CD4-positive, alpha-beta memory T cell (primary cell): ENCODE data around the gene NBPF1. TPM values are rescaled to one million over a fixed set of nuclear protein-coding genes. Genes with fewer than 3 reads are reported as not detected.
"Not testable (repeated sequence)": the region's sequence is repeated elsewhere in the genome, so short reads cannot be mapped to it uniquely, and the experiment has no call there.

Experiments
- CTCF ChIA-PET: fragments of 350-600 bp; sonication (Branson Sonifier 250); formaldehyde crosslinking; loops from one replicate; lab custom pipeline; 2021; ENCODE audit warnings: inconsistent platforms; ENCODE audit not compliant: partially characterized antibody; lab: Charles Lee
- POLR2A ChIA-PET: fragments of 350-600 bp; sonication (Branson Sonifier 250); formaldehyde crosslinking; loops from one replicate; lab custom pipeline; 2021; ENCODE audit not compliant: partially characterized antibody; lab: Charles Lee
- DNase-seq, 5 donors: peaks; one replicate each; pipeline versions ENCODE4 v3.0.0 to v3.0.0-alpha.2; 2020 to 2022; ENCODE audit warnings: mixed read lengths in 1 of 5
- H3K27ac ChIP-seq: one replicate; pipeline ENCODE4 v1.7.0; 2013; ENCODE audit warnings: low read depth, low read length
- H3K27me3 ChIP-seq: 2 replicates; pipeline ENCODE4 v1.7.0; 2013; ENCODE audit warnings: mild to moderate bottlenecking, low read length, moderate library complexity; ENCODE audit not compliant: insufficient read depth
- H3K36me3 ChIP-seq: 2 replicates; pipeline ENCODE4 v1.7.0; 2013; ENCODE audit warnings: mild to moderate bottlenecking, low read length, moderate library complexity; ENCODE audit not compliant: insufficient read depth
- H3K4me1 ChIP-seq: 2 replicates; pipeline ENCODE4 v1.7.0; 2013; ENCODE audit warnings: mild to moderate bottlenecking, low read length, moderate library complexity; ENCODE audit not compliant: insufficient read depth
- H3K4me3 ChIP-seq, 2 donors: one replicate each; pipeline ENCODE4 v1.7.0; 2013; ENCODE audit warnings: low read length in 2 of 2, mild to moderate bottlenecking in 1 of 2
- H3K9me3 ChIP-seq, 2 donors: one replicate each; pipeline ENCODE4 v1.7.0; 2013; ENCODE audit warnings: low read length in 2 of 2, control low read depth in 1 of 2; ENCODE audit not compliant: control insufficient read depth in 1 of 2
- H3K27ac Mint-ChIP-seq, 7 donors: one replicate each; pipeline ENCODE4 v1.8.0; 2020 to 2021; ENCODE audit warnings: mixed read lengths in 7 of 7, mild to moderate bottlenecking in 6 of 7, inconsistent platforms in 3 of 7, moderate library complexity in 3 of 7
- H3K27me3 Mint-ChIP-seq, 2 donors: one replicate each; pipeline ENCODE4 v1.8.0; 2020 to 2021; ENCODE audit warnings: mixed read lengths in 2 of 2
- H3K36me3 Mint-ChIP-seq, 2 donors: one replicate each; pipeline ENCODE4 v1.8.0; 2020 to 2021; ENCODE audit warnings: mixed read lengths in 2 of 2, inconsistent platforms in 1 of 2, mild to moderate bottlenecking in 1 of 2
- H3K4me1 Mint-ChIP-seq, 4 donors: one replicate each; pipeline ENCODE4 v1.8.0; 2020 to 2021; ENCODE audit warnings: mixed read lengths in 4 of 4, mild to moderate bottlenecking in 1 of 4
- H3K4me3 Mint-ChIP-seq, 8 donors: one replicate each; pipeline ENCODE4 v1.8.0; 2020 to 2021; ENCODE audit warnings: mixed read lengths in 8 of 8, mild to moderate bottlenecking in 7 of 8, moderate library complexity in 6 of 8, inconsistent platforms in 3 of 8
- H3K9me3 Mint-ChIP-seq, 8 donors: one replicate each; pipeline ENCODE4 v1.8.0; 2020 to 2021; ENCODE audit warnings: mixed read lengths in 8 of 8, mild to moderate bottlenecking in 5 of 8, inconsistent platforms in 3 of 8, moderate library complexity in 1 of 8
- intact Hi-C: fragments of 100-400 bp; cut with micrococcal nuclease; formaldehyde crosslinking; loops from one replicate; pipeline ENCODE4 v1.15.1; 2023
- polyA plus RNA-seq, 2 donors: library from polyadenylated mRNA; unstranded; fragments of 300-500 nt; fragmentation: Illumina TruSeq; gene quantifications; one replicate each; pipeline ENCODE4 v1.2.3, GENCODE V29; 2021
- total RNA-seq, 2 experiments: library from RNA; stranded (reverse); gene quantifications; one replicate each; pipeline ENCODE4 v1.2.3, GENCODE V29; 2021

NBPF1 gene
- total and polyA plus RNA-seq, 4 experiments from 2014 or later = 4.1 to 17.0 (median 13.5) TPM

DNA sequence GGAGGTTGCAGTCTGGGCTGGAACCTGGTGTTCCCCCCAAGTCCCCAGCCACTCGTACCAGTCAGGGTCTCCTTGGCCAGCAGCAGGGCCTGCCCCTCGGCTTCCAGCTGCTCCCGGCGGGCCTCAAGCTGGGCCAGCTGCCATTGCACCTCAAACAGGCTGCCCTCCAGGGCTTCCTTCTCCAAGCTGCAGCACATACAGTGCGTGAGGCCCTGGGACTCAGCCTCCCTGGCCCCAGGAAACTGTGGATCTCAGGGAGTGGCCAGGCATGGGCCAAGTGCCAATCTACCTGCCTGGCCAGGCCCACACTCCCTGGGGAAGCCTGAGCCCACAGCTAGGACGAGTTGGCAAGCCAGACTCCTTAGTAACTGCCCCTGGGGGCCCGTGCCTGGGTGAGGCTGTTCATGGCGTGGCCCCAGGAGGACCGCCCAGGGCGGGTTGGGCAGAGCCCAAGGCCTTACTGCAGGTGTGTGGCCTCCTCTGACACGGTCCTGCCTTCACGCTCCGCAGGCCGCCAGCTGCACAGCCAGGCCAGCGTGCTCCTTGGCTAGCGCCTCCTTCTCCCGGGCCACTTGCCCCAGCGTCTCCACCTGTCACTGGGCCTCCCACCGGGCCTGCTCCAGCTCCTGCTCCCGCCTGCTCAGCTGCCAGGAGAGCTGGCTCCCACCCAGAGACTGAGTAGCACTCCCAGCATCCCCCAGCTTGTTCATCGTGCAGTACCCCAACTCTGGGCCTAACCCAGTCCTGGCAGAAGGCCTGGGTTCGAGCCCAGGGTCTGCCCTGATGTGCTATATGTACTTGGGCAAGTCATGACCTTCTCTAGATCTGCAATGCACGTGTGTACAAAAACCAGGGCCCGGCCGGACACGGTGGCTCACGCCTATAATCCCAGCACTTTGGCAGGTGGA lies 10.7 kb upstream of the NBPF1 start:
- H3K36me3 ChIP-seq = peaks cover 41% of the 10 kb centered on the region
- H3K27me3 Mint-ChIP-seq, intact Hi-C loops, H3K27me3 ChIP-seq, H3K9me3 ChIP-seq, H3K4me3 ChIP-seq, POLR2A ChIA-PET, DNase-seq, H3K27ac Mint-ChIP-seq, H3K27ac ChIP-seq, H3K4me1 ChIP-seq, H3K9me3 Mint-ChIP-seq, H3K4me1 Mint-ChIP-seq, H3K4me3 Mint-ChIP-seq: not testable (repeated sequence)
- CTCF ChIA-PET = interaction anchor here (1.1 to 2.1 kb wide), 4 partner anchors 8 to 337 kb away, joined by 3 to 7 read pairs (median 4); no protein-coding TSS in a partner anchor
- peaks cover 33 to 35% of the 10 kb centered on the region in 2 donors for H3K36me3 Mint-ChIP-seq

DNA sequence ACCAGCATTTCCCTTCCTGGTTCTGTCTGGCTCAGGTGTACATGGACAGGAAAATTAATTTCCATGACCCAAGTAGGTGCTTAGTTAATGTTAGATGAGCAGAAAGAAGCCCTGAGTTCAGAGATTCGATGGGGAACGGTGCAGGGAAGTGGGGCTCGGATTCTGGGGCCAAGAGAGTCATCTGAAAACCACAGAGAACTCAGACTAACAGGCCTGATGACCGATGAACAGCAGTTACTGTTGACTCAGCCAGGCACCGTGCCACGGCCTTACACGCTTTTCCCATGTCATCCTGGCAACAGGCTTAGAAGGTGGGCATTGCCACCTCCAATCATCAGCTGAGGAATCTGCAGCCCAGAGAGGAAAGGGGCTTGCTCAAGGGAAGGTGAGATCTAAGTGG lies 10.0 kb upstream of the NBPF1 start:
- H3K36me3 Mint-ChIP-seq = peaks cover 27 to 29% of the 10 kb centered on the region in 2 donors
- H3K4me3 Mint-ChIP-seq, H3K9me3 Mint-ChIP-seq, intact Hi-C loops, H3K27me3 ChIP-seq, H3K4me1 Mint-ChIP-seq, H3K4me1 ChIP-seq, POLR2A ChIA-PET, H3K27ac Mint-ChIP-seq, H3K4me3 ChIP-seq, H3K9me3 ChIP-seq, H3K27me3 Mint-ChIP-seq, DNase-seq, H3K27ac ChIP-seq: not testable (repeated sequence)
- CTCF ChIA-PET = interaction anchor here (0.7 to 1.9 kb wide), 3 partner anchors 8 to 338 kb away, joined by 3 to 4 read pairs (median 3); no protein-coding TSS in a partner anchor
- peaks cover 37% of the 10 kb centered on the region for H3K36me3 ChIP-seq

DNA sequence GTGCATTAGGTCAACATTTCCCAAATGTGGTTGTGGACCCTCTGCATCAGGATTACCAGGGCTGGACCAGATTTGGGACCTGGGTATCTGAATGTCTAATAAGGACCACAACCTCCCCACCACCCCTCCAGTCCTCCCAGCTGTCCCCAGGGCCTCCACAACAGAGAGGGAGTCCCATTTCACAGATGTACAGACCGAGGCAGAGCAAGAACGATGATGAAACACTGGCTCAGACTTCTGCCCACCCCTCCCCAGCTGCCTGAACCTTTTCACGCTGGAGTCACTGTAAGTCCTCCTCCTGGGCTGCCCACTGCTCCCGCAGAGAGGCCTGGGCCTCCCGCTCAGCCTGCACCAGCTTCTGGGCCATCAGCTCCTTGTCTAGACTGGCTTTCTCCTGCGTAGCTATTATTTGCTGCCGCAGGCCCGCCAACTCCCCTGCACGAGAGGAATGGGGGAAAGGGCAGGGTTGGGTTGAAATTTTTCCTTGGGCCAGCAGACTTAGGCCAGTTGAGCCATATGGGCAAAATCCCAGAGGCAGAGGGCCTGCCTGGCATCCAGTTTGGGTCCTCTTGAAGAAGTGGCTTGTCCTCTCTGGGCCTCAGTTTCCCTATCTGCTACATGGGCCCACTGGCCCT lies 8.4 kb upstream of the NBPF1 start:
- H3K36me3 ChIP-seq = peaks cover 39% of the 10 kb centered on the region
- not testable (repeated sequence) for H3K27me3 Mint-ChIP-seq, H3K4me1 ChIP-seq, H3K9me3 ChIP-seq, H3K9me3 Mint-ChIP-seq, H3K4me3 ChIP-seq, DNase-seq, H3K4me1 Mint-ChIP-seq, H3K4me3 Mint-ChIP-seq, H3K27ac ChIP-seq, H3K27me3 ChIP-seq, H3K27ac Mint-ChIP-seq
- peaks cover 18% of the 10 kb centered on the region in 2 donors for H3K36me3 Mint-ChIP-seq
- ChIA-PET CTCF (interaction anchor here (0.6 to 3.5 kb wide), 17 partner anchors 9 to 423 kb away, joined by 3 to 26 read pairs (median 5); no protein-coding TSS in a partner anchor), POLR2A (interaction anchor here (0.7 to 1.3 kb wide), 3 partner anchors 13 to 283 kb away, joined by 3 to 6 read pairs (median 4); partner anchors contain the start of gene NECAP2)
- intact Hi-C loops = loop anchor here (1.0 kb wide), 1 partner anchor 330 kb away; no protein-coding TSS in a partner anchor

DNA sequence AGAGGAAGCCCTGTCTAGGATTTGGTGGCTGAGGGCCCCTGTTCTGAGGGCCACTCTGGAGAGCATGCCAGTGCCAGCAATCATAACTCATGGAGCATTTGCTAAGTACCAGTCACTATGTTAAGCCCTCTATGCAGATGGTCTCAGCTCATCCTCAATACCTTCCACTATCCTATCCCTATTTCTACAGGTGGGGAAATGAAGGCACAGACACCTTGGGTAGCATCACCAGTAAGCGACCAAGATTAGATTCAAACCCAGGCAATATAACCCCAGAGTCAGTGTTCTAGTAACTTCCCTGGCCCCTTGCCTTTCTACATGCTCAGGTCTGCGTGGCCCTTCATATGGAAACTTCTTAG lies 7.9 kb upstream of the NBPF1 start:
- peaks cover 35% of the 10 kb centered on the region for H3K36me3 ChIP-seq
- intact Hi-C loops = loop anchor here (1.0 kb wide), 1 partner anchor 330 kb away; no protein-coding TSS in a partner anchor
- H3K27ac ChIP-seq = no peak overlapping the region
- DNase-seq = no peak
- POLR2A ChIA-PET = interaction anchor here (0.6 to 1.3 kb wide), 5 partner anchors 12 to 424 kb away, joined by 3 to 6 read pairs (median 3); partner anchors contain the start of gene NECAP2
- no peaks in the 10 kb centered on the region for H3K4me1 ChIP-seq
- peaks cover 0 to 3% (median 0%) of the 10 kb centered on the region in 4 donors for H3K4me1 Mint-ChIP-seq
- H3K9me3 ChIP-seq = no peaks in the 10 kb centered on the region
- CTCF ChIA-PET = interaction anchor here (0.7 to 3.5 kb wide), 23 partner anchors 9 to 428 kb away, joined by 3 to 26 read pairs (median 4); no protein-coding TSS in a partner anchor
- H3K9me3 Mint-ChIP-seq = no peaks in the 10 kb centered on the region
- no peak overlapping the region for H3K27ac Mint-ChIP-seq
- H3K27me3 Mint-ChIP-seq = no peaks in the 10 kb centered on the region
- H3K36me3 Mint-ChIP-seq = peaks cover 14% of the 10 kb centered on the region in 2 donors
- no peak overlapping the region for H3K4me3 Mint-ChIP-seq
- H3K27me3 ChIP-seq = no peaks in the 10 kb centered on the region
- H3K4me3 ChIP-seq = no peak overlapping the region

DNA sequence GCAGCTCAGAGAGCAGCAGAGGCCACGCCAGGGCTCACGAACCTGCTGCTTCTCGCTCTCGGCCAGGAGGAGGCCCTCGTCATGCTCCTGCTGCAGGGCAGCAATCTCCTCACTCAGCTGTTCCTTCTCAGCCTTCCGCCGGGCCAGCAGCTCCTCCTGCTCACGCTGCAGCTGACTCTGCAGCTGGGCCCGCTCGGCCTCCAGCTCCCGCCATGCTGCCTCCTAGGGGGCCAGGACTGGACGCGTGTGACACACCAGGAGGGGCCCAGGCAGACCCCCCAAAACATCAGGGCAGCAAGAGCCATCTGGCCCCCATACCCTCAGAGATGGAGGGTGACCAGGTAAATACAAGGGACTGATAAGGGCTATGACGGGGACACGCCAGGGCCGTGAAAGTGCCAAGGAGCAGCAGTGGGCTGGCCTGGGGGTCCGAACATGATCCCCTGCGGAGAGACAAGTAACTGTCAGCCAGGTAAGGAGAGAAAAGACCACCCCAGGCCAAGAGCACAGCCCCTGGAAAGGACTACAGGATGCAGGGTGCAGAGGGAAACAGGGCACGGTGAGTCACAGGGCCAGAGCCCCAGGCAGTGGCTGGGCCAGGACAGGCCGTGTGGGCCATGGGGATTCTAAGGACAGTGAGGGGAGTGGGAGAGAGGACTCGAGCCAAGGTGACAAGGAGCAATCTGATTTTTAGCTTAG lies 6.6 kb upstream of the NBPF1 start:
- CTCF ChIA-PET = interaction anchor here (0.7 to 3.5 kb wide), 12 partner anchors 8 to 430 kb away, joined by 3 to 26 read pairs (median 8); no protein-coding TSS in a partner anchor
- H3K9me3 Mint-ChIP-seq, H3K27ac ChIP-seq, DNase-seq, H3K27ac Mint-ChIP-seq, H3K4me3 ChIP-seq, H3K27me3 Mint-ChIP-seq, H3K4me3 Mint-ChIP-seq, H3K36me3 Mint-ChIP-seq, POLR2A ChIA-PET, intact Hi-C loops, H3K4me1 Mint-ChIP-seq, H3K27me3 ChIP-seq, H3K4me1 ChIP-seq, H3K9me3 ChIP-seq: not testable (repeated sequence)
- peaks cover 25% of the 10 kb centered on the region for H3K36me3 ChIP-seq

DNA sequence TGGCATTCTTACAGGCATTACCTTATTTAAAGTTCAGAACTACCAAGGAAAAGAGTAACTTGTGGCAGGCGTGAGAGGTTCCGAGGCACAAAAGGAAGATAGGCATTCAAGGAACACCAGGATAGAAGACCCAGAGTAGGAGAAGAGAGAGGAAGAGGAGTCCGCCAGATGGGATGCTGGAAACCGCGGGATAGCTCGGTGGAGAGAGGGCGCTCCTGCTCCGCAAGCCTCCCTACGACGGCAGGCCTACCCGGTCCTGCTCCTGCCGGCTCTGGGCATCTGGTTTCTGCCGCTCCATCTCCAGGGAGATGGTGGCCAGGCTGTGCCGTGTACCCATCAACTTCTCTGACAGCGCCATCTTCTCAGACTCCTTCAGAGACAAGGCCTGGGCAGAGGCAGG lies 5.4 kb upstream of the NBPF1 start:
- no peak overlapping the region for H3K27ac ChIP-seq
- no peaks in the 10 kb centered on the region for H3K9me3 Mint-ChIP-seq
- H3K27ac Mint-ChIP-seq = no peak overlapping the region
- no peaks in the 10 kb centered on the region for H3K4me1 Mint-ChIP-seq
- CTCF ChIA-PET = interaction anchor here (0.8 to 1.5 kb wide), 3 partner anchors 11 to 333 kb away, joined by 3 read pairs; no protein-coding TSS in a partner anchor
- peaks cover 18% of the 10 kb centered on the region for H3K36me3 ChIP-seq
- H3K9me3 ChIP-seq = no peaks in the 10 kb centered on the region
- no peaks in the 10 kb centered on the region for H3K27me3 Mint-ChIP-seq
- intact Hi-C loops = no loop called here
- H3K27me3 ChIP-seq = no peaks in the 10 kb centered on the region
- POLR2A ChIA-PET = no interaction called here
- no peak overlapping the region for H3K4me3 Mint-ChIP-seq
- H3K4me1 ChIP-seq = peaks cover 8% of the 10 kb centered on the region
- no peak overlapping the region for H3K4me3 ChIP-seq
- no peak for DNase-seq
- no peaks in the 10 kb centered on the region for H3K36me3 Mint-ChIP-seq
